ENCODE results near the gene TPP1. TPM values are rescaled to one million over a fixed set of nuclear protein-coding genes. Genes with fewer than 3 reads are reported as not detected.
A peak's percentile ranks its signal among the peaks of the same experiment; 100 is the strongest.

Gene TPP1
- total RNA-seq, 1 experiment from 2014 or later, result 71.5 TPM

GRCh38 chr11:6604081-6604626, 15.1 kb downstream of the TPP1 start:
- TF ChIP-seq CTCF (IDR thresholded peaks at IDR 0.05; ENCODE audit: unreplicated experiment), result no peak
- Mint-ChIP-seq H3K27me3 (ENCODE audit: unreplicated experiment) (no peaks in the 10 kb centered on the region), H3K4me1 (ENCODE audit: low read depth, unreplicated experiment) (peaks cover 17% of the 10 kb centered on the region), H3K4me3 (ENCODE audit: low read depth, unreplicated experiment) (no peak overlapping the region), H3K36me3 (ENCODE audit: insufficient read depth, unreplicated experiment) (peaks cover 11% of the 10 kb centered on the region), H3K27ac (ENCODE audit: unreplicated experiment) (no peak overlapping the region), H3K9me3 (ENCODE audit: low read depth, unreplicated experiment) (no peaks in the 10 kb centered on the region)
- TSS peak; percentile 59 for BruUV-seq (replicated peaks)
- peak; percentile 26 for DNase-seq
- CTCF ChIA-PET, result interaction anchor here (1.2 to 1.4 kb wide), 3 partner anchors 64 to 206 kb away, joined by 3 to 10 read pairs (median 8); partner anchors contain the start of gene MRPL17
- intact Hi-C loops (cut with micrococcal nuclease; ENCODE audit: unreplicated experiment), result no loop called here

- no peak within 1 kb of the TSS for H3K27ac Mint-ChIP-seq (ENCODE audit: unreplicated experiment)
- BruUV-seq (replicated peaks), result no TSS peak
Measured at GRCh38 chr11:6603287-6604080, 15.7 kb downstream of the TPP1 start, which contains the start of the genes ILK and RRP8. TSS of gene ILK (plus strand) at chr11:6603774. CDS start at chr11:6604272, 498 bp downstream. TSS of gene RRP8 (minus strand) at chr11:6603616. CDS start at chr11:6603502, 114 bp downstream.

GRCh38 chr11:6602096-6602940, 16.9 kb downstream of the TPP1 start:
- no peaks in the 10 kb centered on the region for H3K27me3 Mint-ChIP-seq (ENCODE audit: unreplicated experiment)
- H3K27ac Mint-ChIP-seq (ENCODE audit: unreplicated experiment), result no peak overlapping the region
- TF ChIP-seq CTCF (IDR thresholded peaks at IDR 0.05; ENCODE audit: unreplicated experiment), result no peak
- no TSS peak for BruUV-seq (replicated peaks)
- CTCF ChIA-PET, result no interaction called here
- no peak overlapping the region for H3K4me3 Mint-ChIP-seq (ENCODE audit: low read depth, unreplicated experiment)
- peaks cover 12% of the 10 kb centered on the region for H3K4me1 Mint-ChIP-seq (ENCODE audit: low read depth, unreplicated experiment)
- no peak for DNase-seq
- no peaks in the 10 kb centered on the region for H3K9me3 Mint-ChIP-seq (ENCODE audit: low read depth, unreplicated experiment)
- H3K36me3 Mint-ChIP-seq (ENCODE audit: insufficient read depth, unreplicated experiment), result peaks cover 19% of the 10 kb centered on the region
- intact Hi-C loops (cut with micrococcal nuclease; ENCODE audit: unreplicated experiment), result no loop called here

More at GRCh38 chr11:6603287-6604080, 15.7 kb downstream of the TPP1 start, which contains the start of the genes ILK and RRP8:
- Mint-ChIP-seq H3K36me3 (ENCODE audit: insufficient read depth, unreplicated experiment) (peaks cover 11% of the 10 kb centered on the region), H3K27me3 (ENCODE audit: unreplicated experiment) (no peaks in the 10 kb centered on the region), H3K4me1 (ENCODE audit: low read depth, unreplicated experiment) (peaks cover 17% of the 10 kb centered on the region), H3K9me3 (ENCODE audit: low read depth, unreplicated experiment) (no peaks in the 10 kb centered on the region), H3K4me3 (ENCODE audit: low read depth, unreplicated experiment) (no peak within 1 kb of the TSS)
- CTCF ChIA-PET, result interaction anchor here (1.3 to 1.4 kb wide), 2 partner anchors 64 to 80 kb away, joined by 8 to 10 read pairs; partner anchors contain the start of gene MRPL17
- DNase-seq, result peak; percentile 91
- intact Hi-C loops (cut with micrococcal nuclease; ENCODE audit: unreplicated experiment), result no loop called here
- TF ChIP-seq CTCF (IDR thresholded peaks at IDR 0.05; ENCODE audit: unreplicated experiment), result no peak

- no peak overlapping the region for H3K27ac Mint-ChIP-seq (ENCODE audit: unreplicated experiment)
- DNase-seq, result no peak
- peaks cover 10% of the 10 kb centered on the region for H3K4me1 Mint-ChIP-seq (ENCODE audit: low read depth, unreplicated experiment)
- no peaks in the 10 kb centered on the region for H3K9me3 Mint-ChIP-seq (ENCODE audit: low read depth, unreplicated experiment)
- no TSS peak for BruUV-seq (replicated peaks)
- no peak overlapping the region for H3K4me3 Mint-ChIP-seq (ENCODE audit: low read depth, unreplicated experiment)
- peaks cover 13% of the 10 kb centered on the region for H3K36me3 Mint-ChIP-seq (ENCODE audit: insufficient read depth, unreplicated experiment)
- CTCF ChIA-PET, result no interaction called here
- no peaks in the 10 kb centered on the region for H3K27me3 Mint-ChIP-seq (ENCODE audit: unreplicated experiment)
- TF ChIP-seq CTCF (IDR thresholded peaks at IDR 0.05; ENCODE audit: unreplicated experiment), result no peak
- intact Hi-C loops (cut with micrococcal nuclease; ENCODE audit: unreplicated experiment), result no loop called here
Measured at GRCh38 chr11:6601041-6601461, 18.2 kb downstream of the TPP1 start.

Data from Calu3 (cell line).